Kidney (tissue), 14 donors: ENCODE measurements around the gene RHOT2. TPM values are rescaled to one million over a fixed set of nuclear protein-coding genes. Genes with fewer than 3 reads are reported as not detected.

ENCODE experiments used
- DNase-seq, 5 donors: peaks; one replicate each; pipeline ENCODE4 v3.0.0-alpha.2; 2013 to 2020
- FAIRE-seq: peaks from 2 replicates; lab custom pipeline; 2012; peaks lifted over from hg19 to GRCh38; lab: Jason Lieb, UNC
- H3K27ac ChIP-seq, 2 donors: one replicate each; pipeline ENCODE4 v1.7.0; 2013; ENCODE audit warnings: low read depth in 2 of 2, low read length in 2 of 2, inconsistent platforms in 1 of 2
- H3K27me3 ChIP-seq: one replicate; pipeline ENCODE4 v1.7.1; 2013; ENCODE audit warnings: low read length, inconsistent platforms; ENCODE audit not compliant: control insufficient read depth, insufficient read depth
- H3K36me3 ChIP-seq, 3 donors: one replicate each; pipeline versions ENCODE4 v1.7.0 to v1.7.1; 2013; ENCODE audit warnings: low read length in 3 of 3, control low read depth in 1 of 3, inconsistent platforms in 1 of 3; ENCODE audit not compliant: insufficient read depth in 3 of 3, control insufficient read depth in 2 of 3
- H3K4me1 ChIP-seq, 3 donors: one replicate each; pipeline versions ENCODE4 v1.7.0 to v1.7.1; 2013; ENCODE audit warnings: low read length in 3 of 3, inconsistent platforms in 1 of 3, low read depth in 1 of 3; ENCODE audit not compliant: control insufficient read depth in 2 of 3, insufficient read depth in 2 of 3
- H3K4me3 ChIP-seq, 3 donors: one replicate each; pipeline versions ENCODE4 v1.7.0 to v1.8.1; 2013; ENCODE audit warnings: low read length in 3 of 3, control low read depth in 1 of 3, inconsistent platforms in 1 of 3
- H3K9ac ChIP-seq, 3 donors: one replicate each; pipeline versions ENCODE4 v1.7.0 to v1.7.1; 2013; ENCODE audit warnings: low read length in 3 of 3, control low read depth in 1 of 3, inconsistent platforms in 1 of 3
- H3K9me3 ChIP-seq, 3 donors: one replicate each; pipeline versions ENCODE4 v1.7.0 to v1.7.1; 2013; ENCODE audit warnings: low read length in 3 of 3, control low read depth in 1 of 3, inconsistent platforms in 1 of 3; ENCODE audit not compliant: control insufficient read depth in 2 of 3, insufficient read depth in 1 of 3
- CTCF ChIP-seq: IDR thresholded peaks from 3 replicates; pipeline ENCODE4 v1.5.1; 2012; ENCODE audit warnings: mild to moderate bottlenecking, moderate library complexity, borderline replicate concordance; ENCODE audit not compliant: insufficient read depth; ENCODE audit errors: extremely low read depth
- intact Hi-C: fragments of 100-400 bp; cut with DNase I; formaldehyde crosslinking; loops from one replicate; pipeline ENCODE4 v1.11.1; 2022
- polyA plus RNA-seq: library from polyadenylated mRNA; stranded (reverse); fragments of 350-450 nt; fragmentation: Illumina TruSeq; extraction: RNeasy Lipid Tissue Mini Kit (QIAGEN cat#74804); gene quantifications from one replicate; pipeline ENCODE4 v1.2.3, GENCODE V29; 2014; ENCODE audit warnings: low read depth, low replicate concordance; ENCODE audit not compliant: insufficient read depth
- total RNA-seq: library from RNA; stranded (reverse); fragmentation: NEBNext Ultra II Directional; extraction: Animal tissue kit (Norgen Biotek cat#: 25700); gene quantifications from one replicate; pipeline ENCODE4 v1.2.1, GENCODE V29; 2021
- donor health status: control.
- donor health status: control.
- donor health status: control.
- donor health status: control.
- donor health status: control.
- donor health status: DM: yes; HTN: yes; CAD: no.
- donor health status: Normal renal cell carcinoma (clear cell type).

Gene RHOT2
- total and polyA plus RNA-seq, 2 donors from 2014 or later, result 90.5 to 117 TPM

DNA sequence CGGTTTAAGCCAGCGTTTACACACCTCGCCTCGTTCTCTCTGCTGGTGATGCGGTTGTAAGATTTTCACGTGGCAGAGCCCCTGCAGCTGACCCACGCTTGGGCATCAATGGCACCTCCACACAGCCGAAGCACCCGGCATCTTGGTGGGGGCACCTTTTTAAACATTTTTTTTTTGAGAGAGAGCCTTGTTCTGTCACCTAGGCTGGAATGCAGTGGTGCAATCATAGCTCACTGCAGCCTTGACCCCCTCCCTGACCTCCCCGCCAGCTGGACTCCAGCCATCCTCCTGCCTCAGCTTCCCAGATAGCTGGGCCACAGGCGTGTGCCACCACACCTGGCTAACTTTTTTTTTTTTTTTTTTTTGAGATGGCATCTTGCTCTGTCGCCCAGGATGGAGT lies 13.9 kb upstream of the RHOT2 start:
- H3K4me3 ChIP-seq, result no peak overlapping the region
- H3K27me3 ChIP-seq, result no peaks in the 10 kb centered on the region
- no peaks in the 10 kb centered on the region for H3K9me3 ChIP-seq
- no peaks in the 10 kb centered on the region for H3K36me3 ChIP-seq
- DNase-seq (no peak), FAIRE-seq (no peak)
- intact Hi-C loops, result no loop called here
- no peak overlapping the region for H3K27ac ChIP-seq
- H3K9ac ChIP-seq, result no peak overlapping the region
- H3K4me1 ChIP-seq, result peaks cover 0 to 6% (median 0%) of the 10 kb centered on the region in 3 donors
- no peak for TF ChIP-seq CTCF

DNA sequence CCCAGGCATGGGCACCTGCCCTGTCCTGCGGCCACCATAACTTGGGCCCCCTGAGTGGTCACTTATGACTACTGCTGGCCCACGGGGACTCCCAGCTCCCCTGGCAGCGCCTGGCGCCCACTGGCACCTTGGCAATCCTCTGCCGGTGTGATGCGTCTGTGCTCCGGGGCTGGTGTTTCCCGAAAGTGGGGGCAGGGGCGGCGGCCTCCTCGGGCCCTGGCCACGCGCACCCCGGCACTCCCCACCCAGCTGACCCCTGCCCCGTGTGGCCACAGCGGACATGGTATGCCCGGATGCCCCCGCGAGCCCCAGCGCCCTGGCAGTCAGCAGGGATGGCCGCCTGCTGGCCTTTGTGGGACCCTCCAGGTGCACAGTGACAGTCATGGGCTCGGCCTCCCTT lies 10.4 kb upstream of the RHOT2 start:
- no peak for FAIRE-seq

GRCh38 chr16:658679-659571 lies 9.0 kb upstream of the RHOT2 start:
- FAIRE-seq, result no peak
- Histone ChIP-seq H3K36me3 (no peaks in the 10 kb centered on the region), H3K27ac (no peak overlapping the region), H3K9ac (no peak overlapping the region), H3K4me1 (peaks cover 0 to 10% (median 0%) of the 10 kb centered on the region in 3 donors), H3K27me3 (no peaks in the 10 kb centered on the region), H3K9me3 (no peaks in the 10 kb centered on the region), H3K4me3 (no peak overlapping the region)
- DNase-seq, result no peak
- TF ChIP-seq CTCF, result no peak
- intact Hi-C loops, result no loop called here

More for the DNA sequence above, 10.4 kb upstream of the RHOT2 start:
- Histone ChIP-seq H3K27me3 (no peaks in the 10 kb centered on the region), H3K4me1 (peaks cover 0 to 10% (median 0%) of the 10 kb centered on the region in 3 donors), H3K27ac (no peak overlapping the region), H3K36me3 (no peaks in the 10 kb centered on the region), H3K9ac (no peak overlapping the region), H3K4me3 (no peak overlapping the region), H3K9me3 (no peaks in the 10 kb centered on the region)
- TF ChIP-seq CTCF, result no peak
- intact Hi-C loops, result no loop called here
- DNase-seq, result no peak
